CD4-positive, alpha-beta T cell treated with Interleukin-6 for 4 hours (primary cell): Measurements from ENCODE around the gene PIAS2.

Experiments used
- DNase-seq: peaks from one replicate; pipeline ENCODE4 v3.0.0-alpha.2; 2020; ENCODE audit warnings: mixed read lengths

The PIAS2 gene

DNA sequence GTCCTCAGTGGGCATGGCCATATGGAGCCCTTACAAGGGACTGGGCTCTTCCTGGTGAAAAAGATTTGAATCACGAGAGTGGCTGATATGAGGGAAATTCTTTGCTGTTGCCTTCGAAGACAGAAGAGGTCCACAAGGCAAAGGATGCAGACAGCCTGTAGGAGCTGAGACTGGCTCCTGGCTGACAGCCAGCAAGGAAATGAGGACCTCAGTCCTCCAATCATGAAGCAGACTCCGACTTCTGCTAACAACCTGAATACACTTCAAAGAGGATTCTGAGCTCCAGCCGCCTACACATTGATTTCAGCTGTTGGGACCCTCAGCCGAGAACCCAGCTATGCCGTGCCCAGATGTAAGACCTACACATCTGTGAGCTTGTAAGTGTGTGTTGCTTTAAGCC is 157.4 kb downstream of the PIAS2 start:
- DNase-seq: no peak

- DNase-seq: no peak
Measured at GRCh38 chr18:46756559-46757201, 160.6 kb downstream of the PIAS2 start, which contains the start of gene ST8SIA5. ST8SIA5 (minus strand) TSS chr18:46757053; CDS start chr18:46756508, 545 bp downstream.

- no peak for DNase-seq
Measured at GRCh38 chr18:46756025-46756558, 161.2 kb downstream of the PIAS2 start.

- DNase-seq: no peak
Measured at GRCh38 chr18:46755315-46756024, 161.8 kb downstream of the PIAS2 start.

DNA sequence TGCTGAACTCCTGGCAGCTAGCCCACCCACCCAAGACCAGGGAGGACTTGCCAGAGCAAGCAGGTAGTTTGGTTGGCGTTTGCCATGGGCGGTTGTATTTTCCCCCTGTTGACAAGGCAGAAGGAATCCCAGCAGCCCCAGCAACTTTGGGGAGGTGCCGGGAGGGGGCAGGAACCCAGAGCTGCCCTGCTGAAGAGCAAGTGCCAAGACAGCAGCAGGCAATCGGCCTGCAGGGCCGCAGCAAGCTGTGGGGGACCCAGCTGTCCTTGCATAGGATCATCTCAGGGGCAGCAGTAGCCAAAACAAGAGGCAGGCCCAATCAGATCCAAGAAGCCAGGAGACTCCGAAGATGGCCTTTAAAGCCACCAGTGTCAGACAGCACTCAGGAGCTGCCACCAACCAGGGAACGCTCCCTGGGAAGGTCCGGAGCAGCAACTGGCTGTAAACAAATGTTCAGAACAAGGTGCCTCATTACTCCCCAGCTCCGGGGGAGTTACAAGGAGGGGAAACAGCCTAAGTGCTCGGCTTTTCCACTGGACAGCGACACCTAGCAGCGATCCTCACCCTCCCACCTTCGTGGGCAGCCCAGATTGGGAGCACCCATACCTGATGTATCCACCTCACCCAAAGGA is 162.5 kb downstream of the PIAS2 start:
- no peak for DNase-seq

DNA sequence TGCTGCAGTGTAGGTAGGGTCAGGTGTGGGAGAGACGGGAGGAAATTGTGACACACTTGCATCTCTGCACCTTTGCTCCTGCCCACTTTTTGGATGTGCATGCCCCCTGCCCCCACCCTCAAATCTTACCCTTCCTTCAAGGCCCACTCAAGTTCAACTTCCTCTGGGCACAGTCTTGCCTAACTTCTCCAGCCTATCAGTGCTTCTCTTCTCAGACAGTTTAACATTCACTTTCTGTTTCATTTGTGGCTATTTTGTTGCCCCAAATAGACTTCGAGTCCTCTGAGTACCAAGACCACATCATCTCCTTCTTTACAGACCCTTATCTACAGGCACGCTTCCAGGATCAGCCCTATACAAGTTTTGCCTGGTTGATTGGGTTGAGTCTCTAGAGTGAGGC is 163.1 kb downstream of the PIAS2 start:
- no peak for DNase-seq
